ENCODE results near the gene CLEC12A. TPM values are rescaled to one million over a fixed set of nuclear protein-coding genes. Genes with fewer than 3 reads are reported as not detected.

The CLEC12A gene
- total RNA-seq, 1 experiment from 2014 or later: not detected

GRCh38 chr12:10027721-10028120, 56.5 kb downstream of the CLEC12A start:
- H3K4me2 ChIP-seq (ENCODE audit: low read depth, low read length, poor library complexity, severe bottlenecking): no peak overlapping the region
- no peaks in the 10 kb centered on the region for H3K79me2 ChIP-seq (ENCODE audit: low read length)
- no peak overlapping the region for H2AFZ ChIP-seq (ENCODE audit: low read length)
- H3K4me1 ChIP-seq (ENCODE audit: low read length): no peaks in the 10 kb centered on the region
- no peaks in the 10 kb centered on the region for H4K20me1 ChIP-seq (ENCODE audit: insufficient read depth, low read depth, low read length)
- H3K4me3 ChIP-seq (ENCODE audit: low read length): no peak overlapping the region
- DNase-seq: no peak
- H3K27ac ChIP-seq (ENCODE audit: low read length): no peak overlapping the region
- H3K36me3 ChIP-seq (ENCODE audit: insufficient read depth, low read length): no peaks in the 10 kb centered on the region
- no peaks in the 10 kb centered on the region for H3K9me2 ChIP-seq (replicated peaks; ENCODE audit: insufficient read depth, low read length)
- no peaks in the 10 kb centered on the region for H3K27me3 ChIP-seq (ENCODE audit: low read length)
- H3K9me3 ChIP-seq (ENCODE audit: low read length): no peaks in the 10 kb centered on the region
- H3K9ac ChIP-seq (ENCODE audit: low read length): no peak overlapping the region

DNA sequence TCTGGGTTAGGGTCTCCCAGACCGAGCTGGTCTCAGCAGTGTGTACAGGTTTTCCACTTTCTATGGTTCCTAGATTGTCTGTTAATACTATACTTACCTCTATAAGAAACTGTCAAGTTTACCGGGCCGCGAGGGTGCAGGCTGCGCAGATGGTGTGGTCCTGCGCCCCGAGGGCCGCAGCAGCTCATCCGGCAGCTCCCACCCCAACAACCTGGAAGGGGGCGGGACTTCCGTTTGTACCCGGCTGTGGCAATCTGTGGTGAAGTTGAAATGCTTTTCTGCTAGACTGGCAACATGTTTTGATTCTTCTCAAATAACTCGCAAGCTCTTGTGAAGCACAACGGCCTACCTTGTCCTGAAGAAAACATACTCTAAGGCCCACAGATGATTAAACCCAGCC, 59.2 kb downstream of the CLEC12A start, which contains the start of gene CLEC9A:
Gene CLEC9A (plus strand): TSS at position 237 of the 400 bp plus-strand sequence. CDS start 22,006 bp downstream, outside the sequence.
- H3K4me1 ChIP-seq (ENCODE audit: low read length): no peaks in the 10 kb centered on the region
- no peak within 1 kb of the TSS for H2AFZ ChIP-seq (ENCODE audit: low read length)
- no peak for DNase-seq
- no peak within 1 kb of the TSS for H3K4me3 ChIP-seq (ENCODE audit: low read length)
- H3K9me3 ChIP-seq (ENCODE audit: low read length): no peaks in the 10 kb centered on the region
- H3K9me2 ChIP-seq (replicated peaks; ENCODE audit: insufficient read depth, low read length): no peaks in the 10 kb centered on the region
- no peaks in the 10 kb centered on the region for H4K20me1 ChIP-seq (ENCODE audit: insufficient read depth, low read depth, low read length)
- no peaks in the 10 kb centered on the region for H3K79me2 ChIP-seq (ENCODE audit: low read length)
- no peak within 1 kb of the TSS for H3K9ac ChIP-seq (ENCODE audit: low read length)
- H3K4me2 ChIP-seq (ENCODE audit: low read depth, low read length, poor library complexity, severe bottlenecking): no peak within 1 kb of the TSS
- H3K27me3 ChIP-seq (ENCODE audit: low read length): no peaks in the 10 kb centered on the region
- no peaks in the 10 kb centered on the region for H3K36me3 ChIP-seq (ENCODE audit: insufficient read depth, low read length)
- no peak within 1 kb of the TSS for H3K27ac ChIP-seq (ENCODE audit: low read length)

- H3K4me2 ChIP-seq (ENCODE audit: low read depth, low read length, poor library complexity, severe bottlenecking): no peak overlapping the region
- no peaks in the 10 kb centered on the region for H3K4me1 ChIP-seq (ENCODE audit: low read length)
- no peak for DNase-seq
- H2AFZ ChIP-seq (ENCODE audit: low read length): no peak overlapping the region
- H3K27me3 ChIP-seq (ENCODE audit: low read length): no peaks in the 10 kb centered on the region
- no peaks in the 10 kb centered on the region for H4K20me1 ChIP-seq (ENCODE audit: insufficient read depth, low read depth, low read length)
- no peaks in the 10 kb centered on the region for H3K9me3 ChIP-seq (ENCODE audit: low read length)
- H3K79me2 ChIP-seq (ENCODE audit: low read length): no peaks in the 10 kb centered on the region
- no peak overlapping the region for H3K4me3 ChIP-seq (ENCODE audit: low read length)
- no peaks in the 10 kb centered on the region for H3K36me3 ChIP-seq (ENCODE audit: insufficient read depth, low read length)
- no peak overlapping the region for H3K27ac ChIP-seq (ENCODE audit: low read length)
- no peak overlapping the region for H3K9ac ChIP-seq (ENCODE audit: low read length)
- no peaks in the 10 kb centered on the region for H3K9me2 ChIP-seq (replicated peaks; ENCODE audit: insufficient read depth, low read length)
Measured at GRCh38 chr12:10031321-10031720, 60.1 kb downstream of the CLEC12A start.

DNA sequence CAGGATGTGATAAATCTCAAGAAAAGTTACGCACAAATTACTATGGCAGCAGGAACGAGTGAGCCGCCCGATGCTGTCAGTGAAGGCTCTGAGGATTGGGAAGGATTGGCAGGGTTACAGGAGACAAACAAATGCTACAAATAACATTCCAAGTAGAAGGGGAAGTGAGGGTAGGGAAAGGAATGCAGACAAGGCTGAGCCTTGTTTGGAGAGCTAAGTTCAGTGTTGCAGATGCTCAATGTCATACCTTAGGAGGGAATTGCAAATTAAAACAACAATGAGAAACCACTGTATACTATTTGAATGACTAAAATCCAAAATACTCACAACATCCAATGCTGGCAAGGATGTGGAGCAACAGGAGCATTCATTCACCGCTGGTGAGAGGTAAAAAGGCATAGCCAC, 60.6 kb downstream of the CLEC12A start:
- no peaks in the 10 kb centered on the region for H4K20me1 ChIP-seq (ENCODE audit: insufficient read depth, low read depth, low read length)
- H3K9me2 ChIP-seq (replicated peaks; ENCODE audit: insufficient read depth, low read length): no peaks in the 10 kb centered on the region
- no peak overlapping the region for H2AFZ ChIP-seq (ENCODE audit: low read length)
- no peaks in the 10 kb centered on the region for H3K27me3 ChIP-seq (ENCODE audit: low read length)
- DNase-seq: no peak
- H3K4me1 ChIP-seq (ENCODE audit: low read length): no peaks in the 10 kb centered on the region
- no peak overlapping the region for H3K27ac ChIP-seq (ENCODE audit: low read length)
- H3K4me2 ChIP-seq (ENCODE audit: low read depth, low read length, poor library complexity, severe bottlenecking): no peak overlapping the region
- H3K9ac ChIP-seq (ENCODE audit: low read length): no peak overlapping the region
- H3K36me3 ChIP-seq (ENCODE audit: insufficient read depth, low read length): no peaks in the 10 kb centered on the region
- no peaks in the 10 kb centered on the region for H3K79me2 ChIP-seq (ENCODE audit: low read length)
- H3K9me3 ChIP-seq (ENCODE audit: low read length): no peaks in the 10 kb centered on the region
- no peak overlapping the region for H3K4me3 ChIP-seq (ENCODE audit: low read length)

DNA sequence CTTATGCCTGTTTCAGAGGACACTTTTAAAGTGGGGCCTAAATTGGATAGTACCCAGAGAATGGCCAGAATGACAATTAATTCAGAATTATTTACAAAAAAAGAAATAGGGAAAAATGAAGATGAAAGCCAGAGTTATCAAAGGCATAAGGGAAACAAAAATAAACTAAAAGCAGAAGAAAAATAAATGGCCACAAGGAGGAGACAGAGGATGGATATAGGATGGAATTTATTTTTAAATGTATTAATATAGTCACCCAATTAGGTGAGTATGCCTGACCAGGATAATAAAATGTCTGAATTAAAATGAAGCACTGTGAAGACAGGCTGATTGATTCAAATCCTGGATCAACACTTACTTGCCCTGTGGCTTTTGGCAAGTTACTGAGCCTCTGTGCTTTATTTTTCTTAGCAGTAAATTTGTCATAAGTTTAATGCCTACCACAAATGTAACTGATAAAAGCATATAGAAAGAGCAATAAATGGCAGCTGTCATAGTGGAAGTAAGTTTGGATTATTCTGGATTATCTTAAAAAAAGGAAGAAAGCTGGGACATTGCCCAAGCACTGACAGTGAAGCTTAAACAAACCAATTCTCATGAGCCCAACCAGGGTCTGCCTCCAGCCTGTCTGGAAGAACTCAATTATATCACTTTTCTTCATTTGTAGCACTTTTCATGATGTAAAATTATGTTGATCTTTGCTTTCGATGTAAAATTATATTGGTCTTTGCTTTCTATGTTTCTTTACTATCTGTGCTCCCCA, 62.8 kb downstream of the CLEC12A start:
- H3K9me2 ChIP-seq (replicated peaks; ENCODE audit: insufficient read depth, low read length): no peaks in the 10 kb centered on the region
- H2AFZ ChIP-seq (ENCODE audit: low read length): no peak overlapping the region
- H3K36me3 ChIP-seq (ENCODE audit: insufficient read depth, low read length): no peaks in the 10 kb centered on the region
- H3K79me2 ChIP-seq (ENCODE audit: low read length): no peaks in the 10 kb centered on the region
- no peak overlapping the region for H3K4me3 ChIP-seq (ENCODE audit: low read length)
- no peak overlapping the region for H3K9ac ChIP-seq (ENCODE audit: low read length)
- no peaks in the 10 kb centered on the region for H4K20me1 ChIP-seq (ENCODE audit: insufficient read depth, low read depth, low read length)
- peak; percentile 47 for DNase-seq
- no peaks in the 10 kb centered on the region for H3K27me3 ChIP-seq (ENCODE audit: low read length)
- H3K4me2 ChIP-seq (ENCODE audit: low read depth, low read length, poor library complexity, severe bottlenecking): no peak overlapping the region
- H3K9me3 ChIP-seq (ENCODE audit: low read length): no peaks in the 10 kb centered on the region
- H3K27ac ChIP-seq (ENCODE audit: low read length): no peak overlapping the region
- no peaks in the 10 kb centered on the region for H3K4me1 ChIP-seq (ENCODE audit: low read length)

Other genes starting within 250 kb of the CLEC12A start
- gene CLECL1, start 238.3 kb upstream of the CLEC12A start, total RNA-seq (2014; rRNA removed; shearing (Covaris generic); ENCODE audit: low replicate concordance): 3.5 and 5.6 TPM in 2 replicates
- gene CD69, start 210.5 kb upstream of the CLEC12A start, total RNA-seq (2014; rRNA removed; shearing (Covaris generic); ENCODE audit: low replicate concordance): 0.22 and 0.34 TPM in 2 replicates
- not detected in 2 replicates for gene KLRF1, start 143.9 kb upstream of the CLEC12A start, total RNA-seq (2014; rRNA removed; shearing (Covaris generic); ENCODE audit: low replicate concordance)
- gene CLEC2B, start 102.1 kb upstream of the CLEC12A start, total RNA-seq (2014; rRNA removed; shearing (Covaris generic); ENCODE audit: low replicate concordance): not detected in 2 replicates
- not detected in 2 replicates for gene KLRF2, start 89.9 kb upstream of the CLEC12A start, total RNA-seq (2014; rRNA removed; shearing (Covaris generic); ENCODE audit: low replicate concordance)
- not detected in 2 replicates for gene CLEC2A, start 39.0 kb upstream of the CLEC12A start, total RNA-seq (2014; rRNA removed; shearing (Covaris generic); ENCODE audit: low replicate concordance)
- gene CLEC1B, start 27.7 kb downstream of the CLEC12A start, total RNA-seq (2014; rRNA removed; shearing (Covaris generic); ENCODE audit: low replicate concordance): not detected in 2 replicates
- not detected in 2 replicates for gene CLEC12B, start 39.2 kb downstream of the CLEC12A start, total RNA-seq (2014; rRNA removed; shearing (Covaris generic); ENCODE audit: low replicate concordance)
- gene CLEC9A, start 59.3 kb downstream of the CLEC12A start, total RNA-seq (2014; rRNA removed; shearing (Covaris generic); ENCODE audit: low replicate concordance): not detected in 2 replicates
- gene CLEC1A, start 127.6 kb downstream of the CLEC12A start, total RNA-seq (2014; rRNA removed; shearing (Covaris generic); ENCODE audit: low replicate concordance): not detected in 2 replicates
- gene CLEC7A, start 158.8 kb downstream of the CLEC12A start, total RNA-seq (2014; rRNA removed; shearing (Covaris generic); ENCODE audit: low replicate concordance): not detected in 2 replicates
- not detected in 2 replicates for gene OLR1, start 200.7 kb downstream of the CLEC12A start, total RNA-seq (2014; rRNA removed; shearing (Covaris generic); ENCODE audit: low replicate concordance)
- not detected in 2 replicates for gene TMEM52B, start 207.6 kb downstream of the CLEC12A start, total RNA-seq (2014; rRNA removed; shearing (Covaris generic); ENCODE audit: low replicate concordance)
- 0.56 and 0.90 TPM in 2 replicates for gene GABARAPL1, start 241.5 kb downstream of the CLEC12A start, total RNA-seq (2014; rRNA removed; shearing (Covaris generic); ENCODE audit: low replicate concordance)

Data from Karpas-422 (cell line).